ACHN (cell line): Measurements from ENCODE around the gene PHF19.
A peak's percentile ranks its signal among the peaks of the same experiment; 100 is the strongest.

Experiments
- DNase-seq: peaks from one replicate; pipeline ENCODE4 v3.0.0-alpha.2; 2015
- in situ Hi-C: cut with HindIII; loops from 2 replicates; pipeline ENCODE4 v1.10.0; 2017; ENCODE audit warnings: low sequenced_read_pairs, low pct_ligation_motif_present, low pct_unique_long_range_greater_than_20kb

PHF19 gene

GRCh38 chr9:120876842-120877240 is at the start of gene PHF19:
Gene PHF19, minus strand, starts transcription at chr9:120877188. Its CDS starts 2,447 bp downstream, at chr9:120874741.
- DNase-seq, result peak; percentile 50
- in situ Hi-C loops, result no loop called here

DNA sequence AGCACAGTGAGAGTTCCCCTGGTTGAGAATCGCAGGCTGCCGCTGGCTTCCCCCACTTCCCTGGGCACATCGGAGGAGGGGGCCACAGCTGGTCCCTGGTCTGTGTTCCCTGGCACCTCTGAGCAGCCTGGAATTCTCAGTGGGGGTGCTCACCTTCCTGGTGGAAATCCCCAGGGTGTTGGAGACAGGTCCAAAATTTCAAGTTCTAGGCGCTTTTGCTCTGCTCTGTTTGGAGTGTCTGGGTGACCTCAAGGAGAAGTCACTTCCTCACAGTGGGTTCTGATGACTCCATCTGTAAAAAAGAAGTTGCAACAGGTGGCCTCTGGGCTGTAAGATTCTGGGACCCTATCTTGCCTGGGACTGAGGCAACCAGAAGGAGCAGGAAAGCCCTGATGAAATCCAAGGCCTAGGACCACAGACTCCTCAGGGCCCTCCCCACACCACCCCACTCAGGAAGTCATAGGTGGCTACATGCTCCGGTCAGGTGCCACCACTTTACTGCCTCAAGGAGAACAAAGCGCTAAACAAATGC is 49.5 kb upstream of the PHF19 start, which contains the start of gene TRAF1:
TRAF1 (minus strand) TSS at position 400 of the 532 bp plus-strand sequence. CDS start 721 bp downstream, outside the sequence.
- in situ Hi-C loops, result no loop called here
- no peak for DNase-seq

DNA sequence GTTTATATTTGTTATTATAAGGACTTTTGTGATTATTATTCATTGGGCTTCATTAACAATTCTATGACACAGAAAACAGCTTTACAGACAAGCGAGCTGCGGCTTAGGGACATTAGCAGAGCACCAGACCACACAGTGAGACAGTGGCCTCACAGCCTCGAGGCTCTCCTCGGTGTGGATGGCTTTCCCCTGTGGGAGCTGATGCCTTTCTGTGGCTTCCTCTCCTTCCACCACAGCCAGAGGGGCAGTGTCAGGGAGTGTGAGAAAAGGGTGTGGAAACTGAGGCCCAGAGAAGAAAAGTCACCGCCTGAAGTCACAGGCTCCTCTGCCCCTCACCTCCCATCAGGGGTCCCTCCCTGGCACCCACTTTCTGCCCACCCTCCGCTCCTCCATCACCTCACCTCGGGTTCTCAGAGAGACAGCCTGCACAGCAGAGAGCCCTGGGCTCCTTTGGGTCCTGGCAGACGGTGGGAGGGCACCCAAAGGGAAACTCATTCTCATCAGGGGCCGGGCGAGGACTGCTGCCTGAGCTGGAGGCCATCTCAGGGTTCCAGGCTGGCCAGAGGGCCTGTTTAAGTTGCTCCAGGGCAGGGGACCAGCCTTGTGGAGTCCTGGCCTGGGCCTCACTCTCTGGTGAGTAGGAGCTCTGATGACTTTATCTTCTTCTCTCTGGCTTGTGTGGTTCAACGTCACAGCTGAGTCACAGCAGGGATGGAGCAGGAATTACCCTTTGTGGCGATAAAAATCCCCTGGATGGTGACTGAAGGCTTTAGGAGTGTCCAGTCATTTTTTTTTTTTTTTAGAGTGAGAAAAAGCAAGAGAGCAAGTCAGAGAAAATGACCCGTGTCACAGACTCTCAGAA is 48.8 kb upstream of the PHF19 start:
- peak; percentile 62 for DNase-seq
- in situ Hi-C loops, result no loop called here

DNA sequence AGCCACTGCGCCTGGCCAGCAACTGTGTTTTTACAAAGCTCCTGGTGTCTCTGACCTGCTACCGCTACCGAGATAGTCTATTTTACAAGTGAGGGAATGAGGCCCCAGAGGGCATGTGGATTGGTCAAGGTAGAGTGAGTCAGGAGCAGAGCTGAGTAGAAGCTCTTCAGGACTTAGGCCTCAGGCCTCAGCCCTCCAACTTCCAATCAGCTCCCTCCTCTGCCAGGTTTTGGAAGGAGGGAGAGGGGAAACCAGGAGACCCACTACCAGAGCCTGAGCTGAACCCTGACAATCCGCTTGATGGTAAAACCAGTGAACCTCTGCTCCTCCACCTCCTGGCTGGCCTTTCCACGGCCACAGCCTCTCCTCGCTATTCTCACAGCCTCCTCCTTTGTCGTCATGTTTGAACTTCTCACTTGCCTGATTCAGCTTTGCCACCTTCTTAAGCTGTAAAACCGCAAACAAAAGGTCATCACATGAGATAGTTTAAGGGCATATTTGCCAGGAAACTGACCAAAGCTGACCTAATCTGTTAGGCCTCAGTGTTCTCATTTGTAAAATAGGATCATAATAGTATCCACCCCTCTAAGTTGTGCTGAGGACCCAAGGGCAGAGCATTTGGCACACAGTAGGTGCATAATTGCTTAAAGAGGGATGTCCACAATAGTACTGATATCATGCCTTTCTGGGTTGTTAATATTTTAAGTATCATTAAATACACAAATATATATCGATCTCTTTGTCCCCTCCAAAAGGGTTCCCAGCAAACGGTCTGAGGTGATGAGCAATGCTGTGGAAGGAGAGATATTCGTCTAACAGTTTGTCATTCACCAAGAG is 47.9 kb upstream of the PHF19 start:
- DNase-seq, result no peak
- in situ Hi-C loops, result no loop called here

DNA sequence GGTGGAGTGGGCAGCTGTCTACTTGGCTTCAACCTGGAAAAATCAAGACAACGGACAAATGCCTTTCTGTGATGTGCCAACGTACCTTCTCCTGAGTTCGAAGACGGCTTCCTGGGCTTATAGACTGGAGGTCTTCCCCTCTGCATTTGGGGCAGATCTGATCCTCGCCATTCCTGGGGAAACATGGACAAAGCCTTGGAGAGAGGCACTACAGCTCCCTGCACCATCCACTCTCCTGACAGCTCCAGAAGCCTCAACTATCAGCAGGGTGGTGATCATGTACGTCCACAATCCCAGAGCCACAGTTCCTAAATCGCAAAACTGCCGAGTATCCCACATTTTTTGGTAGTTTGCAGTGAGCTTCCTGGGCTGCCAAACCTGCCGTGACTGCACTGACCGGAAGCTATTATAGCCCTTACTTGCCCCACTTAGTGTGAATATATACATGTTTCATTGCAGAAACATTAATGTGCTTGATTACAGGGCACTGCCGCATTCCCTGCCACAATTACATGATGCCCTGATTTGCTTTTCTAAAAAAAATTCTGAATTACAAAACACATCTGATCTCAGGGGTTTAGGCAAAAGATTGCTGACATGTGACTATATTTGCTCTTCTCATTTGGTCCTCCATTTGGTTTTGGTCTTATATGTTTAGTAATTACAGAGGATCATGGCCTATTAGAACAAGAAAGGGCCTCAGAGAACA is 46.8 kb upstream of the PHF19 start:
- DNase-seq, result no peak
- in situ Hi-C loops, result no loop called here

DNA sequence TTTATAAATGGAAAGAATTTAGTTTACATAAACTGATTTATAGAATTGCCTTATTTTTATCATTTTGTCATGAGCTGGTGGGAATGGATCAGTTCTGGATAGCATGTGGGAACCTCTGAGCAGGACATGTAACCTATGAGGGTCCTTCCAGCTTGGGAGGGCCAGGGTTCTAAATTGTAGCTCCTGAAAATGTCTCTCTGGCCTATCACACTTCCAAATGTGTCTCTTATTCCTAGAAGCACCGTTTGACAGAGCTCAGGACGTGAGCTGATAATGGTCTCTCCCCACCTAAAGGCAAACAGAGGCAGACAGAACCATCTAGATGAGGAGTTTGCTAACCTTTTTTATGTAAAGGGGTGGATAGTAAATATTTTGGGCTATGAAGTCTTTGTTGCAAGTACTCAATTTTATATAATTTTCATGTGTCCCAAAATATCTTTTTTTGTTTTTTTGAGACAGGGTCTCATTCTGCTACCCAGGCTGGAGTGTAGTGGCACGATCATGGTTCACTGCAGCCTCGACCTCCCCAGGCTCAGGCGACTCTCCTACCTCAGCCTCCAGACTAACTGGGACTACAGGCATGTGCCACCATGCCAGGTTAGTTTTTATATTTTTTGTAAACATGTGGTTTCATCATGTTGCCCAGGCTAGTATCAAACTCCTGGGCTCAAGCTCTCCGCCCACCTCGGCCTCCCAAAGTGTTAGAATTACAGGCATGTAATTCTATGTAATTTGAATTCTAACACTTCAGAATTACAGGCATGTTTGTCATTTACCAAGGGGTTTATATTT is 45.6 kb upstream of the PHF19 start:
- DNase-seq, result no peak
- in situ Hi-C loops, result no loop called here

DNA sequence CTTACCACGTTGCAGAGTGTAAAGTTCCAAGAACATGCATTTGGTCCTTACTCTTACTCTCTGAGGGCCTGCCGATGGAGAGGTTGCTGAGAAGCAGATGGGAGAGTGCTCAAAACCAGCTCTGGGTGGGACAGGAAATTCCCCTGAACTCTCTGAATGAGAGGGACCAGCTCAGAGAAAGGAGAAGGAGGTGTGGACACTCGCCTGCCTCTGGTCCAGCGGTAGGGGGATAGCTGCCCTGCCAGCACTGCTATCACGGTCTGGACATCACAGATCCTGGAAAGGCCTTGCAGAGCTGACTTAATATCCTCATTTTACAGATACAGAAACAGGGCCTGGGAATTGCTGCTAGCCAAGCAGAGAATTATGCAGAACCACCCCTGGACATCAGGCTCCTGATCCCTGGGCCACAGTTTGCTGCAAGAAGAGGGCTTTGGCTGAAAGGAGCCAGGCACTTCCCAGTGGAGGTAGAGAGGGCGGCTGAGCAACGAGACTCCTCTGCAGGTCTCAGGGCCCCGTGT is 44.7 kb upstream of the PHF19 start:
- no peak for DNase-seq
- in situ Hi-C loops, result no loop called here

DNA sequence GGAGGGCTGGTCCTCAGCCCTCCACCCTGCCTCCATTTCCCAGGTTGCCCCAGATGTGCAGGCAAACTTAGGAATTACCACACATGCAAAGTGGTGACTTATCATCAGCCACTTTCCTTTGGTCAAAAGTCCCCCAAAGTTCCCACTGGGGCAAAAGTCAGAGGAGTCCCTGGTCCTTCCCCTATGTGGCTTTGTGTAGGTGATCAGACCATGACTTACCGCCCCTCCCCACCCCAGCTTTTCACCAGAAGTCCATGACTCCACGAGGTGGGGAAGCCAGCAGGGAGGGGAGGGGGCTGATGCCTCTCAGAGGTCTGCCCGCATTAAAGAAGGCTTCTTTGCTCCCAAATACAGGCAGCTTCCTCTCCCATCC is 43.8 kb upstream of the PHF19 start:
- in situ Hi-C loops, result no loop called here

GRCh38 chr9:120919843-120920805 is 43.1 kb upstream of the PHF19 start:
- in situ Hi-C loops, result no loop called here

More for the DNA sequence above, 43.8 kb upstream of the PHF19 start:
- no peak for DNase-seq

DNA sequence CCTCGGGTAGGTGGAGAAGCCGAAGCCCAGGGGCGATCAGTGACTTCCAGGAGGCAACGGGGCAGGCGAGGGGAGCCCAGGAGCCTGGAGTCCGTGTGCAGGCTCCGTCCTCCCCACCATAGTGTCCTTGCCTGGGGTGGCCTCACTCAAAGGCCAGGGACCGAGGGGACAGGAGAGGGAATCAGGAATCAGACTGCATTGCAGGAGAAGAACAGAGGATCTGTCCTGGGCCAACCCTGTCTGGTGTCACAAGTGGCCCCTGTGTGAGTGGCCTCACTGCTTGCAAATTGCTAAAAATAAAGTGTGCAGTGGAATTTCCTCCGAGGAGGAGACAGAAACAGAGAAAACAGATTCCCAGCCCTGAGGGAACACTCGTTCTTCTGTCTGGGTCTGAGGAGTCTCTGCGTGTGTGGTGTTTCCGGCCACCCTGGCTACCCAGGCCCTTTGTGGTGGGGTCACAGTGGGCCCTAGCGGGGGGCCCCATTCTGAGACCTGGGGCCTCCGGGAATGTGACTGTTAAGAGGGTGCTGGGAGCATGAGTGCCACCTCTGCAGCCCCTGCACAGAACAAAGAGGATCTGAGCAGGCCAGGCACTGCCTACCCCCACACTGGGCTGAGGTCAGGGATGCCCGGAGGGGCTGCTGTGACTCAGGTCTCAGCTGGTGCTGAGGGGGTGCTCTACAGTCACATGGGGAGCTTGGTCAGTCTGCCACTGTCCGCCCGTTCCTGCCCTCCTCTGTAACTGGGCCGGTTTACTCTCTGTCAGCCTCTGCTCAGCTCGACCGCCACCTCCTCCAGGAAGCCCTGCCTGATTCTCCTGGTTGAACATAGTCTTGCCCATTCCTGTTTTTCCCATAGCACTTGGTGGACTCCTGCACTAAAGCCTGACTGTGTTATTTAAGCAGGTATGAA is 42.2 kb upstream of the PHF19 start:
- DNase-seq, result no peak
- in situ Hi-C loops, result no loop called here

More at GRCh38 chr9:120919843-120920805, 43.1 kb upstream of the PHF19 start:
- no peak for DNase-seq

GRCh38 chr9:120917929-120918762 is 41.2 kb upstream of the PHF19 start:
- DNase-seq, result no peak
- in situ Hi-C loops, result no loop called here

DNA sequence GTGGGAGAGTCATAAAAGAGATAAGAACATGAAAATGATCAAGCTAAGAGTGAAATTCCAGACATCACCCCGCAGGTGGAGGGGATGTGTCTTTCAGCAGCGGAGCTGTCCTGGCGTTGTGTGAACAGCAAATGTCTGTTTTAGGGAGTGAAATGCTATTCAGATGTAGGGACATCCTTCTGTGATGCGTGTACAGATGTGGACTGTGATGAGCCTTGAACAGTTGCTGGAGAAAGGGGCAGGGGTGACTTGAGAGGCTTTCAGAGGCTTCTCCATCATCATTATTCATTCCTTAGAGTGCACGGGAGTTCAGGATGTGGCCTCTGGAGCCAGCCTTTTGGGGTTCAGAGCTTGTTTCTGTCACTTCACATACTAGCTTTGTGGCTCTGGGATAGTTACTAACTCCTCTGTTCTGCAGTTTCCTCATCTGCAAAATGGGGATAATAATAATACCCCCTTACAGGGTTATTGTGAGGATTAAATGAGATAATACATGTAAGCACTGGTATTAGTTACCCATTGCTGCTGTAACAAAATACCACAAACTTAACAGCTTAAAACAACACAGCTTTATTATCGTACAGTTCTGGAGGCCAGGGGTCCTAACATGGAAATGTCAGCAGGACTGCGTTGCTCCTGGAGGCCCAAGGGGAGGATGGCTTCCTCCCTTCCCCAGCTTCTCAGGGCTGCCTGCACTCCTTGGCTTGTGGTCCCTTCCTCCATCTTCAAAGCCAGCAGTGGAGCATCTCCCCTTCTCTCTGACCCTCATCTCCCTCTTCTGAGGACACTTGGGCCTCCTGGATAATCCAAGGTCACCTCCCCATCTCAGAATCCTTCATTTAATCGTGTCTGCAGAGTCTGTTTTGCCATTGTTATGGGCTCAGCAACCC is 40.2 kb upstream of the PHF19 start:
- in situ Hi-C loops, result no loop called here

DNA sequence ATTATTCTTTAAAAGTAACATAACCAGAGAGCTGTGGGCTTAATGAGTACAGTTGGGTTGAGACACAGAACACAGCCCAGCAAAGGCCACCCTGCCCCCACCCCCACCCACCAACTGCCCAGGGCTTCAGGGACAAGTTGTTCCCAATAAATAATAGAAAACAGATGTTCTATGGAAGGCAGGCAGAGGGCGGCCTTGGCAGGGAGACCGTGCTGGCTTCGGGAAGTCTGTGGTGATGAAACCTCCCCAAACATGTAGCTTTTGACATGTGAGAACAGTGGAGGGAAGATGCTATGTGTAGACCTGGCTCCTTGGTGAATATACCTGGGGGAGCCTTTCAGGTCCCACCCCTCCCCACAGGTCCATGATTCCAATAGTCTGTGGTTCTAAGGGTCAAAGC is 39.6 kb upstream of the PHF19 start:
- DNase-seq, result no peak
- in situ Hi-C loops, result no loop called here

More for the DNA sequence above, 40.2 kb upstream of the PHF19 start:
- DNase-seq, result no peak

GRCh38 chr9:120915854-120916470 is 39.0 kb upstream of the PHF19 start:
- in situ Hi-C loops, result no loop called here
- DNase-seq, result no peak
